GM21367 (cell line): ENCODE results near the gene ABLIM2.

Source experiments
- ATAC-seq: cut with Tn5 transposase; IDR thresholded peaks from one replicate; pipeline ENCODE4 v1.9.1; 2021; ENCODE audit not compliant: unreplicated experiment

ABLIM2 gene

DNA sequence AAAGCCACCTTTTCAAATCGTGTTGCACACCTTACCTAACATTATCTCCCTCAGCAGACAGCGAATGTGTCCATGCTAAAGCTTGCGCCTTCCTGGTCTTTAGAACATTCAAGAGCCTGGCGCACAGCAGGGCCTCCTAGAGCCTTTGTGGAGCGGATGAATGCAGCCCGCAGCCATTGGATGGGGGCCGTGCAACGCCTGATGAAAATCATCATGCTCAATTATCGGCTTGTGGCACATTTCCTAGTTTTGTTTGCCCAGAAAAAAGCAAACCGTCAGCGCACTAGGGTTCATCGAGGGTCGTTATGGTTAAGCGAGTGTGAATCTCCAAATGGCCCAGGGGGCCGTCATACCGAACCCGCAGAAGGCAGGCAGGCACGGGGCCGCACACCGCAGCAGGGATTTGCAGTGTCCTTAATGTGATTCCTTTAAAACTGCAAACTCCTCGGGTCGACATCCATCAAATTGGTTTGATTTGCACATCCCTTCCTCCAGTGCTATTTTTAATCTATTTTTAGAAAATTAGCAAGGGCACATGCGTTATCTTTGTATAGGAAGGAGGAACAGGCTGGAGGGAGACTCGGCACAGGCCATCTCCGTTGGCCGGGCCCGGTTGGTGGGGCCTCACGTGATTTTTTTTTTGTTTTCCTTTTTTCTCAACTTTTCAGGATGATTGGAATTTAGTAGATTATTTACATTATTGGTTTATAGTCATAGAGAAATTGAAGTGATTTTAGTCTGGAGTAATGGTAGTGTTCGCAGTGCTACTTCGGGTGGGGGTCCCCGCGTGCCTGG lies 53.1 kb downstream of the ABLIM2 start:
- no peak for ATAC-seq

DNA sequence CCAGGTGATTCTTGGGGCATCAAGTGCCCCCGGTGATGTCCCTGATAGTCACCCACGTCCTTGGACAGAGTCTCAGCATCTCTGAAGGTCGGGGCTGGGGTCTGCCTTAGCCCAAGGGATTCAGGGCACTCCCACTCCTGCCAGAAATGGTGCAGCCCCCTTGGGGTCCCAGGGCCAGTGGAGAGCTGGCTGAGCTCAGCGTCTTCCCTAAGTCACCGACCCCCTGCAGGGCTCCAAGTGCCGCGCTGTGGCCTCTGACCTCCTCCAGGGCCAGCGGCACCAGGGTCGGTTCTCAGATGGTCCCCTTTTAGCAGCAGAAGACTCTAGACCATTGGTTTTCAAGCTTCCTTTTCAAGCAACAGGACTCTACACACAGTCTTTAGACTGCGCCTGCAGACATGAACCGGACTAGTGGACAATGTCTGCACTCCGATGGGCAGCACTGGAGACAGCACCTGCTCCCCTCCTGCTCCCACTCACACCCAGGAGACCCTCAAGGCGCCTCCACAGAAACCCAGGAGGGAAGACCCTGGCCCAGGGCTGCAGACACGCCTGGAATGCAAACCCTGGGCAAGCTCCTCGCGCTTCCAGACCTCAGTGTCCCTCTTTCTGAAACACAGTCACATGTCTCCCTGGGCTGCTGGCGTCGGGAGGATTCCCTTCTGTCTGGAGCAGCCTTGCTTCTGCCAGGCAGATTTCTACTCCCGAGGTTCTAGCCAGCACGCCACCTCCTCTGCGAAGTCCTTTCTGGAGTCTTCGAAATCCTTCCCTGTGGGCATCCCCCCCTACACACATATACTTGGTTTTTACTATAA lies 53.9 kb downstream of the ABLIM2 start:
- ATAC-seq = no peak

DNA sequence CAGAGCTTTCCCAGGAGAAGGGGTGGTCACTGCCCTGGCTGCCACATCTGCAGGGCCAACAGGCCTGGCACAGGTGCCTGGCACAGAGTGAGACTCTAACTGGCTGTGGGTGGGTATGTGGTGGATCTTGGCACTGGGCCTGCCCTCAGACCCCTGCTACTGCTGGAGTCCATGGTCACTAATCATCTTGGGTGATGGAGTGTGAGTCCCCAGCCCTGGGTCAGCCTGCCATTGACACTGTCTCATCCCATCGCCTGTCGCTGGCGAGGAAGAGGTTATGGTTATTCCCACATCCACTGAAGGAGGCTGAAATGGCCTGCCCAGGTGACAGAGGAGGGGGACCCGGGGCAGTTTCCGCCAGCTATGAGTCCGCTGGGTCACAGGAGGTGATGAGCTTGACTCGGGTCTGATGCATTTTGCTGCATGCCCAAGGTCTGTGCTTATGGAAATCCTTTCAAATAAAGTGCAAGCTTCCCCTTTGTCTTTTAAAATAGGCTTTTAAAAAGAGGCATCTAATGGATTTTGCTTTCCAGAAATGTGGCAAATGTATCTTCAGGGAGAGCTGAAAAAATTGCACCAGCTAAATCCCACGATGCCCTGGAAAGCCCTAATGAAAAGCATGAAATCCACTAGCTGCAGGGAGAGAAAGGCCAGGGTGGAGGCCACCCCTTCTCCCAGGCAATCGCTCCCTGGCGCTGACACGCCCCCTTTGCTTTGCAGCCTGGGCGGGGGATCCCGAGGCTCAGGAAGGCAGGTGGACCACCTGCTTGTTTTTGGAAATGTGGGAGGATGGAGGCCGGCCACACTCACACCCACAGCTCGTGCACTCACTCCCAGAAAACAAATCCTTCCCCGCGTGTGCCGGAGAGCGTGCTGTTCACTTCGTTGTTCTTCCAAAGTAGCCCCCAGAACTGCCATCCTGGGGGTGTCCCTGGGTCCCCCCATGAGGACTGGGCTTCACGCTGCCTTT lies 54.9 kb downstream of the ABLIM2 start:
- ATAC-seq = no peak

DNA sequence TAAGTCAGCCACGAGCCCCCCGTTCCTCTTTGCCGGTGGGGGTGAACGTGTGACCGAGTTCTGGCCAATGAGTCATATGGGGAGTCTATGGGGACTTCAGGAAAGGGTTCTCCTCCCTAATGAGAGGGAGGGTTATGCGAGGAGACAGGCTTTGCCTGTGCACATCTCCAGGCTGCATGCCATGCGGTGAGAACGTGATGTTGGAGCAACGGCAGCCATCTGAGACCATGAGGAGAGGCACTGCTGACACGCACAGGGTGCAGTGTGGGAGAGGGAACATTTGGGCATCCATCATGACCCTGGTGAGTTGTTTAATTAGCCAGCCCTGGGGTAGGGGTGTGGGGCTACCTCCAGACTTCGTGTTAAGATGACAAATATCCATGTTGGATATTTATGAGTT lies 55.8 kb downstream of the ABLIM2 start:
- no peak for ATAC-seq

DNA sequence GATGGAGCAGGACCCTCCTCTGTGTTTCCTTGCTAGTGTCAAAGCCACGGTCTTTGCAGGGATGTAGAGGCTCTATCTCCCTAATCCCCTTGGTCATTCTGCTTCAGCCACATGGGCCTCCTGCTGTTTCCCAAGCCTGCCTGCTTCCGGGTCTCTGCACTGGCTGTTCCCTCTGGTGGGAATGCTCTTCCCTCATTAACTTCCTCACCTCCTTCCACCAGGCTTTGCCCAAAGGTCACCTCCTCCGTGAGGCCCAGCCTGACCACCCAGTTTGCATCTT lies 56.6 kb downstream of the ABLIM2 start:
- ATAC-seq = no peak

DNA sequence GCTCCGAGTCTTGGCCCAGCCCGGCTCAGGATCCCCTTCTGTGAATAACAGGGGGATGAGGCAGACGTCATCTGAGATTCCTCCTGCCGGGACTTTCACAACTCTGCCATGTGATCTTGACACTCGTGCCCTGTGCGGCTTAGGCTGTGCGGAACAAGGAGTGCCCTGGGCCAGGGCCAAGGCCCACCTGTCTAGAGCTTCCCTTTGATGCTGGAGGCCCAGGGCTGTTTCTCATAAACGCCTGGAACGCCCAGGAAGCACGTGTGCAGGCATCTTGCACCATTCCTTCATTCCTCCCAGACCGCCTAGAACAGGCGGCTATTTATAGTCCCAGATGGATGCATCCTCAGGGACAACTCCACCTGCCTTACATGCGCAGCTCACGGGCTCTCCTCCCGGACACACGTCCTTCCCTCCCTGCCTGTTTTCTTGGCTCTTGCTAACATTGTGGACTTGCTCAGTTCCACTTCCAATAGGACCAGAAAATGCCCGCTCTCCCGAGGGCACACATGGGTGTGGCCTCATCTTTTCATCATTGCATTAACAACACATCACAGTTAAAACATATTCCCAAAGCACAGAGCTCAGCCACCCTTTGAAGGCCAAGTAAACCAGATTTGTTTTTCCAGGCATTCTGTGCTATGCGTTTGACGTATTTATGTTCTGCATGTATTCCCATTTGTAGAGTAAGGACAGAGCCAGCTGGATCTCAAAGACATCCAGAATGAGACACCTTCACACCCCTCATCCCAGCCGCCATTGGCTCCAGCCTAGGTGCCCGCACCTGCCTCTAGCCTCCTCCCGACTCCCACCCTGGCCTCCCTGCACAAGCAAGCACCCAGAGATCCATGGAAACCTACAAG lies 57.2 kb downstream of the ABLIM2 start:
- ATAC-seq = no peak

DNA sequence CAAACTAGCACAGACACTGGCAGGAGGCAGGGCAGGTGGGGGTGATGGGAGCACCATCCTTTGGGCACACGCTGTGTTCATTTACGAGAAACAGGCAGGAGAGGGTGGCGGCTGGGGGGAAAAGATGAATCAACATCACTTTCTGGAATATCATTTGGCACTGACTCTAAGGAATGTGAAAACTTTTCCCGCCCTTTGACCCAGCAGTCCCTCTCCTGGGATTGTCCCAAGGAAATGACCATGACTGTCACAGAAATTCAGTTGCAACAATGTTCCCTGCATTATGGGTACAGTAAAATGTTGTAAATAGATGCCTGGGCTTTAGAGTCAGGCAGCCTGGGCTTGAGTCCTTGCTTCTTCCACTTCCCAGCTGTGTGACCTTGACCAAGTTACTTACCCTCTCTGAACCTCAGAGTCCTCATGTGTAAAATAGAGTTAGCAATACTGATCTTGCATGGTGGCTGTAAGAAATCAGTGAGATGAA lies 58.6 kb downstream of the ABLIM2 start:
- ATAC-seq = no peak

DNA sequence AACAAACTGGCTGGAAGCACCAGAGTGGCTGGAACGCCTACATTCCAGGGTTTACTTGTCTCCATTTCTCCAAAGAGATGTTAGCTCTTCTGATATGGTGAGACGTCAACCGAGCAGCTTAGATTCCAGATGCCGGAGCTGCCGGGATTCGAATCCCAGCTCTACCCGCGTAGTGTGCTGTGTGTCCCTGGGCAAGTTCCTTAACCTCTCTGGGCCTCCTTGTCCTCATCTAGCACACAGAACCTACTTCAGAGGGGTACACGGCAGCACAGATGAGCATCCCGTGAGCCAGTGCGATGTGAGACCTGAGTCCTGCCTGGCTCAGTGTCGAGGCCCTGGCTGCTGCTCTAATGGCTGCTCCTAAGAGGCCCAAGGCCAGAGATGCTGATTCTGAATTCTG lies 60.1 kb downstream of the ABLIM2 start:
- no peak for ATAC-seq

DNA sequence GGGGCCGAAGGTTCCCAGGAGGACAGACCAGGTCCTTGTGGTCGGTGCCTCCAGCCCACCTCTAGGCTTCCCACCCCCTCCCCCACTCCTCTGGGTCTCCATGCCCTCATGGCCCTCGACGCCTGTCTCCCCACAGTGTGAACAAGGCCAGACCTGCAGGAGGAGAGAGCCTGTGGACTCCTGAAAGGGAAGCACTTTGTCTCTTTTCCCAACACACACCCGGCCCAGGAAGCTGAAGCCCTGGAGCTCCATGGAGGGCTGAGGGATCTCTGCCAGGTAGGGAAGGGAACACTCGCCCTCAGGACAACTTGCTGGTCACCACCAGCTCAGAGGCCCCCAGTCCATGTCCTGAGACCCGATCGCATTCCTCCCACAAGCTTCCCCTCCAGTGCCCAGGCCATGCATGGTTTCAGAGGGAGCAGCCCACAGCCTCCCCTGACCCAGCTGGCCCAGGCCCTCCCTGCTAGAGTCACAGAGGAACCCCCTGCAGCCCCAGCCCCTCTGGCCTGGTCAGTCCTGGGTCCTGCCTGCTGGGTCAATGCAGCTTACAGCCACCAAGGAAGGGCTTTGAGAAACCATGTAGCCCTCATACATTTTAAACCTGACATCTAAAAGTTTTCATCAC lies 60.8 kb downstream of the ABLIM2 start:
- no peak for ATAC-seq

DNA sequence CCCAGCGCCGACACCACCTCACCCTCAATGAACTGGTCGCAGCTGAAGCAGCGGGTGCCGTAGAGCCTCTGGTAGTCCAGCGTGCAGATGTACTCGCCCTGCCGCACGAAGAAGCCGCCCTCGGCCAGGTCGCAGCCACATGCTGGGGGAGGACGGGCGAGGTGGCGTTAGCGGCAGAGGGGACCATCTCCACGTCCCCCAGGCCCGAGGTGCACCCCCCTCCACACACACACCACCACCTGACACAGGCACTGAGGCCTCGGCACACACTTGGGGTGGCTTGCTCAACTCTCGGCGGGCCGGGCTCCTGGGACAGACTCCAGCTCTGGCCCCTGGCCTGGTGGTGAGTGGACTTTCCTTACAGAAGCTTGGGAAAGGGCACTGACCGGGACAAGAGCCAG lies 61.5 kb downstream of the ABLIM2 start:
- no peak for ATAC-seq

DNA sequence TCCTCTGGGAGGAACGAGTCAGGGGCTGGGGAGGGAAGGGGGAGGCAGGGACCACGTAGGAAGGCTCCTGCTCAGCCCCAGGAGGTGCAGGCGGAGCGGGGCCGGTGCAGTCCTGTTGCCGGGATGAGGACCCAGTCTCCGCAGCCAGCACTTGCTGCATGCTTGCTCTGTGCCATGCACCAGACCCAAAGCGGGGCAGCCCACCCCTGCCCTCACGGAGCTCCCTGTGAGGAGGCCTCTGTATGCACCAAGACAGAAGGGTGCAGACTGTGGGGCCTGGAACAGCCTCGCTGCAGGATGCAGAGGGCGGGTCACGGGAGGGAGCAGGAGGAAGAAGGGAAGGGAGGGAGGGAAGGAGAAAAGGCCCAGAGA lies 61.9 kb downstream of the ABLIM2 start:
- ATAC-seq = no peak

DNA sequence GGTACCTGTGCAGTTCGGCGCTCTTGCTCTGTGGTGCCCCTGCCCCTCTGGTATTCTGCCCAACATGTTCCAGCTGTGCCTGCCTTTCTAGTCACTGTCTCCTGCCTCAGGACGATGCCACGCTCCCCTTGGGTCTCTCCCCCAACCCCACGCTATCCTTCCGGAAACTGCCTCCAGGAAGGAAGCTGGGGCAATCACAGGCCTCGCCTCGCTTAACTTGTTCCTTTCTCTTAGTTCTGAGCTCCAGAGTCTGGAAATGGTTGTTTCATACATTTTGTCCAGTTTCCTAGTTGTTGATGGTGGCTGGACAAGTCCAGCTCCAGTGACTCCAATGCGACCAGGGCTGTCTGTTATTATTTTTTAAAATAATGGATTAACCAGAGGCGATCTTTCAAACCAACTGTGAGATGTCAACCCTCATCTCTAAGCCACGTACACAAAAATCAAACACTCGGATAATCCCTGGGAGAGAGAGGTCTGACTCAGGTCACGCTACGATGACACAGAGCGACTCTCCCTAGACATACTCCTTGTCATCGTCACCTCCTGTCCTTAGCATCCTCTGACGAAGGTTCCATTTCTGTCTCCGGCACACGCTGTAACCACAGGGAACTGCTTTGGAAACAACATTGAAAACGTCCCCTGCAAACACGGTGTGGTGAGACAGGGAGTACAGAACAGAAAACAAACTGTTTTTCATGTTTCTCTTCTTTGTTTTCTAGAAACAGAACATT lies 62.5 kb downstream of the ABLIM2 start:
- no peak for ATAC-seq

DNA sequence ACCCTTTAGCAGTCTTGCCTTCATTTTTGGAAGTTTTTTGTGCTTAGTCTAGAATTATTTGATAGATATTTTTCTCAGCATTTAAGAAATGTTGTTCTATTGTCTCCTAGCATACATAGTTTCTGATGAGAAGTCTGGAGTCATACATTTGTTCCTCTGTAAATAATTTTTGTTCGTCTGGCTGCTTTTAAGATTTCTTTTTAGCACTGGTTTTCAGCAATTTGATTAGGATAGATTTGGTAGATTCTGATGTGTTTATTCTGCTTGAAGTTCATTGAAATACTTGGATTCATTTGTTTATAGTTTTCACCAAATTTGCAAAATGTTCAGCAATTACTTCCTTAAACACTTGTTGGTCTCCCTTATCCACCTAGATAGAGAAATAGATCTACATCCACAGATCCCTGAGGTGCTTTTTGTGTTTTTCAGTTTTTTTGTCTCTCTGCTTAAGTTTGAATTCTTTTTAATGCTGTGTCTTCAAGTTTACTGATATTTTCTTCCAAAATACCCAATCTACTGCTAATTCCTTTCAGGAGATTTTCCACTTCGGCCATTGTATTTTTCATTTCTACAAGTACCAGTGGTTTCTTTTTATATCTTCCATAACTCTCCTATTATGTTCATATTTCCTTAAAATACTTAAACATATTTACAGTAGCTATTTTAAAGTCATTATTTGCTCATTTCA lies 64.9 kb downstream of the ABLIM2 start:
- no peak for ATAC-seq

DNA sequence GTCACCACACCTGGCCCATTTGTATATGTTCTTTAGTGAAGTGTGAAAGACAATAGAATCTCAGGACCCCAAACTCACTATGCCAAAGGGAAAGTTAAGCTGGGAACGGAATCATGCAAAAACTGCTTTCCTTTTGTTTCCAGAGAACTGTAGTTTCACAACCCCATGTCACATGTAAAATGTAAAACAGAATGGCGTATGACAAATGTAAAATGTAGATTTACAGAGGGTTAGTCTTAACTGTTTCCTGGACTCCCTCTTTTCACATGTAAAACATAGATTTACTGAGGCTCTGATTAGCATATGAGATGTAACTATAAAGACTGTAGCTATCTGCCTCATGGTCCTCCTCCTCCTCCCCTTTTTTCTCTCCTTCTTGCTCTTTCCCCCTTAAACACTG lies 66.3 kb downstream of the ABLIM2 start:
- ATAC-seq = no peak

DNA sequence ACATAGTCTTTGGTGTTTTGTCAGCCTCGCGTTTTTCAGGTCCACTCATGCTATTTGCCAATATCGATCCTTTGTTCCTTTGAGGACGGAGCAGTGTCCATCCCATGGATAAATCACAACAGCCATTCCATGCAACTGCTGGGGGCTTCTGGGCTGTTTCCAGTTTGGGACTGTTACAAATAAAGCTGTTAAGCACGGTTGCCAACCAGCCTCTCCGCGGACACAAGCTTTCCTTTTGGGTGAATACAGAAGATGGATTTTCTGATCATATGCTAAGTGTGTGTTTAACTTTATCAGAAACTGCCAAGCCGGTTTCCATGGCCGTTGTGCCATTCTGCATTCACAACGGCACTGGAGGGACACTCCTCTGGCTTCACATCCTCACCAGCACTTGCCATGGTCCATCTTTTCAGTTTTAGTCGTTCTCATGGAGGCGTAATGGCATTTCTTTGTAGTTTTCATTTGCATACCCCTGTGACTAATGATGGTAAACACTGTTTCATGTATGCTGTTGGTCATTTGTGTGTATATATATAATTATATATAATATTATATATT lies 67.8 kb downstream of the ABLIM2 start:
- no peak for ATAC-seq

DNA sequence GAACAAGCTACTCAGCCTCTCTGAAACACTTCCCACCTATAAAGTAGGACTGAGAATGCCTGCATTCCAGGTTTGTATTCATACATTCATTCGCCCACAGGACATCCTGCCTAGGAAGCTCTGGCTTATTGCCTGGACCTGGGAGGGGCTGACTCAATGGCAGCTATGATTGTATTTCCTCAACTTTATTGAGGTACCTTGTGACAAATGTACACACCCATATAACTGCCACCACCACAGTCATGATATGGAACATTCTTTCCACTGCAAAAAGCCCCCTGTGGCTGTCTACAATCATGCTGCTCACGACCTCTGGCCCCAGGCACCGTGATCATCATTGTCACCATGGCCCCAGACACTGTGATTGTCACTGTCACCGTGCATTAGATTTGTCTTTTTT lies 68.3 kb downstream of the ABLIM2 start:
- ATAC-seq = no peak

DNA sequence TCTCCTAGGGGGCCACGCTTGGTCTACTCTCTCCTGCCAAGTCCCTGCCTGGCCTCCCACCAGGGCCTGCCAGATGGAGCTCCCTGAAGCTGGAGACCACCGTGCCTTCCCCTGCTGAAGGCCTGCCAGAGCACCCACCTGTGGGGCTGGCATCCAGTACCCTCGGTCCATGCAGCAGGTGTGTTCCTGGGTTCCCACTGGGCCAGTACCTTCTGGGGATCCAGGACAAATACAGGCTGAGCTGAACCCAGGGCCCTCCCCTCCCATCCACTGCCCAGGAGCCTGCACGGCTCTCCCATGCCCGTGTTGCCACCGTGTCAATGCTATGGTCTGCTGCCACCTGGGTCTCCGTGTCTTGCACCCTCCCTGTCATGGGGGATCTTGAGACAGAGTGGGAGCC lies 68.8 kb downstream of the ABLIM2 start:
- no peak for ATAC-seq

DNA sequence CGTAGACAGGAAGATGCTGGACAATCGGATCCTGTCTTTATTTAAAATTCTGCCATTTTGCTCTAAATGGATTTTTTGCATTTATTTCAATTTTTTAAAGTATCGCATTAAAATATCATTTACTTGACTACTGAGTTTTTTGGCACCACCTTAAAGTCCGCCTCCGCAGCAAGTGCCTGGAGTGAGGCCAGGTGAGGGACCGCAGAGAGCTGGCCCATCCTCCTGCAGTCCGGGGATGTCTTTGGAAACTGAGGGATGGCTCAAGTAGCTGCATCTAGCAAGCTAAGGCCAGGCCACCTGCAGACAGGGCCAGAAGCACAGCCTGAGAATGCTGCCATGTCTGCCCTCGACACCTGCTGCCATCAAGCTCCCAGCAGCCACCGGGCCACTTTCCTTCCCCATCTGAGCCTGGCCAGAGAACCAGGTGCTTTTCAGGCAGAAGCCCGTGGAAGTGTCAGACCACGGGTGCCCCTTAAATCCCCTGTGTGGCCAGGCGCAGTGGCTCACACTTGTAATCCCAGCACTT lies 69.6 kb downstream of the ABLIM2 start:
- no peak for ATAC-seq
